Gastrocnemius medialis (tissue), 4 donors: ENCODE results near the gene ABI3BP. TPM values are rescaled to one million over a fixed set of nuclear protein-coding genes. Genes with fewer than 3 reads are reported as not detected.

Experiments used
- ATAC-seq, 2 donors: fragments of 150-250 bp; one replicate each; pipeline ENCODE4 v1.9.1; 2016
- DNase-seq, 2 donors: peaks; one replicate each; pipeline ENCODE4 v3.0.0-alpha.2; 2019
- H3K27ac ChIP-seq, 4 donors: fragments of 200-600 bp; sonication (generic); 1 replicate in 1 of 4; 2 replicates in 3 of 4; pipeline ENCODE4 v1.5.1; 2016 to 2018; ENCODE audit warnings: mild to moderate bottlenecking in 2 of 4, moderate library complexity in 1 of 4
- H3K27me3 ChIP-seq, 3 donors: fragments of 200-600 bp; sonication (generic) in 2 of 3; 1 replicate in 1 of 3; 2 replicates in 2 of 3; pipeline versions ENCODE4 v1.5.1 to v1.6.0; 2016 to 2019; ENCODE audit warnings: mild to moderate bottlenecking in 1 of 3, moderate library complexity in 1 of 3
- H3K36me3 ChIP-seq, 2 donors: fragments of 200-600 bp; sonication (generic) in 1 of 2; one replicate each; pipeline ENCODE4 v1.5.1; 2017 to 2018
- H3K4me1 ChIP-seq, 2 donors: fragments of 200-600 bp; sonication (generic) in 1 of 2; one replicate each; pipeline ENCODE4 v1.5.1; 2016 to 2017; ENCODE audit warnings: mild to moderate bottlenecking in 2 of 2
- H3K4me3 ChIP-seq, 4 donors: fragments of 200-600 bp; sonication (generic) in 3 of 4; 1 replicate in 1 of 4; 2 replicates in 3 of 4; pipeline ENCODE4 v1.5.1; 2016 to 2019; ENCODE audit warnings: mild to moderate bottlenecking in 2 of 4
- H3K9me3 ChIP-seq, 3 donors: fragments of 200-600 bp; sonication (generic) in 2 of 3; 1 replicate in 1 of 3; 2 replicates in 2 of 3; pipeline ENCODE4 v1.5.1; 2016 to 2019
- CTCF ChIP-seq, 5 experiments: fragments of 450-650 bp in 3 of 5; fragments of 200-600 bp in 2 of 5; sonication (generic) in 2 of 5; IDR thresholded peaks in 4 of 5; conservative IDR thresholded peaks in 1 of 5; 1 replicate in 4 of 5; 2 replicates in 1 of 5; pipeline ENCODE4 v1.5.1; 2016 to 2019; ENCODE audit warnings: antibody characterized with exemption in 5 of 5, mild to moderate bottlenecking in 3 of 5, moderate library complexity in 3 of 5
- POLR2A ChIP-seq, 2 donors: fragments of 450-650 bp; IDR thresholded peaks; one replicate each; pipeline ENCODE4 v1.6.1; 2017; ENCODE audit warnings: antibody characterized with exemption in 2 of 2, mild to moderate bottlenecking in 2 of 2, moderate library complexity in 2 of 2
- in situ Hi-C, 4 donors: fragments of 200-750 bp; cut with MboI; loops; one replicate each; pipeline versions ENCODE4 v1.15.0 to v1.8.0; 2017; ENCODE audit warnings: low sequenced_read_pairs in 4 of 4
- intact Hi-C: fragments of 100-400 bp; cut with DNase I; formaldehyde crosslinking; loops from one replicate; pipeline ENCODE4 v1.15.1; 2023; ENCODE audit warnings: low total_unique reads
- total RNA-seq, 4 donors: library from RNA; depleted of rRNA; stranded (reverse); fragments of >200 nt; gene quantifications; one replicate each; pipeline versions ENCODE4 v1.1.0 to v1.2.3, GENCODE V29; 2016

The ABI3BP gene
- total RNA-seq, 4 donors from 2014 or later, result 15.3 to 21.8 (median 19.5) TPM

GRCh38 chr3:100761951-100762350 lies 231.3 kb downstream of the ABI3BP start:
- DNase-seq, result no peak
- Histone ChIP-seq H3K9me3 (no peaks in the 10 kb centered on the region), H3K27ac (no peak overlapping the region), H3K27me3 (no peaks in the 10 kb centered on the region), H3K36me3 (no peaks in the 10 kb centered on the region), H3K4me1 (no peaks in the 10 kb centered on the region), H3K4me3 (no peak overlapping the region)
- TF ChIP-seq CTCF (IDR thresholded peaks at IDR 0.05 in 4 of 5, conservative IDR thresholded peaks at IDR 0.05 in 1 of 5) (no peak), POLR2A (IDR thresholded peaks at IDR 0.05) (no peak)
- no peak for ATAC-seq
- intact Hi-C loops, result no loop called here
- in situ Hi-C loops, result no loop called here

- TF ChIP-seq POLR2A (IDR thresholded peaks at IDR 0.05) (no peak), CTCF (IDR thresholded peaks at IDR 0.05 in 4 of 5, conservative IDR thresholded peaks at IDR 0.05 in 1 of 5) (peak in 1 of 5 experiments; percentile 20)
- in situ Hi-C loops, result no loop called here
- no peak for ATAC-seq
These were observed 231.8 kb downstream of the ABI3BP start for GRCh38 chr3:100761211-100761942.

GRCh38 chr3:100760377-100760776 lies 232.8 kb downstream of the ABI3BP start:
- DNase-seq (no peak), ATAC-seq (no peak)
- TF ChIP-seq CTCF (IDR thresholded peaks at IDR 0.05 in 4 of 5, conservative IDR thresholded peaks at IDR 0.05 in 1 of 5), result no peak
- TF ChIP-seq POLR2A (IDR thresholded peaks at IDR 0.05), result no peak
- in situ Hi-C loops (no loop called here), intact Hi-C loops (no loop called here)
- H3K4me1 ChIP-seq, result peaks cover 9 to 13% of the 10 kb centered on the region in 2 donors
- H3K27ac ChIP-seq, result no peak overlapping the region
- H3K27me3 ChIP-seq, result no peaks in the 10 kb centered on the region
- no peaks in the 10 kb centered on the region for H3K9me3 ChIP-seq
- H3K4me3 ChIP-seq, result no peak overlapping the region
- H3K36me3 ChIP-seq, result no peaks in the 10 kb centered on the region

More at GRCh38 chr3:100761211-100761942, 231.8 kb downstream of the ABI3BP start:
- no peaks in the 10 kb centered on the region for H3K9me3 ChIP-seq
- H3K4me1 ChIP-seq, result peaks cover 5 to 6% of the 10 kb centered on the region in 2 donors
- H3K36me3 ChIP-seq, result no peaks in the 10 kb centered on the region
- no peaks in the 10 kb centered on the region for H3K27me3 ChIP-seq
- H3K27ac ChIP-seq, result no peak overlapping the region
- no peak for DNase-seq
- intact Hi-C loops, result no loop called here
- no peak overlapping the region for H3K4me3 ChIP-seq

- Histone ChIP-seq H3K4me3 (no peak overlapping the region), H3K27me3 (no peaks in the 10 kb centered on the region), H3K9me3 (no peaks in the 10 kb centered on the region), H3K27ac (no peak overlapping the region), H3K36me3 (no peaks in the 10 kb centered on the region), H3K4me1 (peaks cover 11 to 16% of the 10 kb centered on the region in 2 donors)
- ATAC-seq (no peak), DNase-seq (no peak)
- intact Hi-C loops (no loop called here), in situ Hi-C loops (no loop called here)
- TF ChIP-seq CTCF (IDR thresholded peaks at IDR 0.05 in 4 of 5, conservative IDR thresholded peaks at IDR 0.05 in 1 of 5) (no peak), POLR2A (IDR thresholded peaks at IDR 0.05) (no peak)
These were observed 233.3 kb downstream of the ABI3BP start for GRCh38 chr3:100759950-100760349.
